HL-60 (cell line): ENCODE data around the gene TBX10.
A peak's percentile ranks its signal among the peaks of the same experiment; 100 is the strongest.

Source experiments
- CTCF ChIP-seq: IDR thresholded peaks from one replicate; pipeline ENCODE4 v1.5.1; 2011; ENCODE audit warnings: low read length, control low read depth, inconsistent platforms; ENCODE audit not compliant: insufficient read depth
- POLR2AphosphoS5 ChIP-seq: IDR thresholded peaks from 2 replicates; pipeline ENCODE4 v1.6.1; 2012; ENCODE audit warnings: low read depth
- REST ChIP-seq: IDR thresholded peaks from 2 replicates; pipeline ENCODE4 v1.6.1; 2012; ENCODE audit warnings: low read depth; ENCODE audit not compliant: insufficient replicate concordance

- TF ChIP-seq CTCF (peak; percentile 59), POLR2AphosphoS5 (peak; percentile 32; the same call in 1 of the 2 replicates), REST (no peak)
Observed at GRCh38 chr11:67630228-67630942, 9.2 kb downstream of the TBX10 start.
